Inferior parietal cortex (tissue), 1 donor: ENCODE data around the gene ADGRF5.

Experiments used
- DNase-seq: peaks from one replicate; pipeline ENCODE4 v3.0.0-alpha.2; 2016; ENCODE audit errors: extremely low spot score

The ADGRF5 gene

GRCh38 chr6:46930331-46930730 is 8.6 kb upstream of the ADGRF5 start:
- no peak for DNase-seq

GRCh38 chr6:46927066-46927465 is 5.3 kb upstream of the ADGRF5 start:
- DNase-seq = no peak

GRCh38 chr6:46926481-46926880 is 4.7 kb upstream of the ADGRF5 start:
- no peak for DNase-seq

- DNase-seq = no peak
Observed at GRCh38 chr6:46925563-46926253, 4.0 kb upstream of the ADGRF5 start.

- DNase-seq = no peak
Observed at GRCh38 chr6:46923476-46923875, 1.7 kb upstream of the ADGRF5 start.

GRCh38 chr6:46921059-46921458 is 679 bp downstream of the ADGRF5 start:
- no peak for DNase-seq

- DNase-seq = no peak
Observed at GRCh38 chr6:46918806-46919205, 2.9 kb downstream of the ADGRF5 start.

GRCh38 chr6:46917002-46917545 is 4.7 kb downstream of the ADGRF5 start:
- DNase-seq = no peak

- DNase-seq = no peak
Observed at GRCh38 chr6:46915866-46916265, 5.9 kb downstream of the ADGRF5 start.

- no peak for DNase-seq
Observed at GRCh38 chr6:46915380-46915779, 6.4 kb downstream of the ADGRF5 start.

- DNase-seq = no peak
Observed at GRCh38 chr6:46914279-46914810, 7.4 kb downstream of the ADGRF5 start.

GRCh38 chr6:46909371-46909770 is 12.4 kb downstream of the ADGRF5 start:
- DNase-seq = no peak

- no peak for DNase-seq
Observed at GRCh38 chr6:46906776-46907175, 15.0 kb downstream of the ADGRF5 start.

- DNase-seq = no peak
Observed at GRCh38 chr6:46904117-46904516, 17.6 kb downstream of the ADGRF5 start.

- no peak for DNase-seq
Observed at GRCh38 chr6:46903175-46903574, 18.6 kb downstream of the ADGRF5 start.

- DNase-seq = no peak
Observed at GRCh38 chr6:46901882-46902314, 19.8 kb downstream of the ADGRF5 start.

- DNase-seq = no peak
Observed at GRCh38 chr6:46900266-46900665, 21.5 kb downstream of the ADGRF5 start.

- DNase-seq = no peak
Observed at GRCh38 chr6:46899659-46900058, 22.1 kb downstream of the ADGRF5 start.

GRCh38 chr6:46898006-46898405 is 23.7 kb downstream of the ADGRF5 start:
- DNase-seq = no peak

GRCh38 chr6:46896871-46897270 is 24.9 kb downstream of the ADGRF5 start:
- no peak for DNase-seq

GRCh38 chr6:46895930-46896329 is 25.8 kb downstream of the ADGRF5 start:
- DNase-seq = no peak

GRCh38 chr6:46894433-46894832 is 27.3 kb downstream of the ADGRF5 start:
- DNase-seq = no peak

- DNase-seq = no peak
Observed at GRCh38 chr6:46893648-46894047, 28.1 kb downstream of the ADGRF5 start.
